Erythroblast (primary cell): ENCODE data around the gene ZCCHC14.
"Not testable (repeated sequence)": the region's sequence is repeated elsewhere in the genome, so short reads cannot be mapped to it uniquely, and the experiment has no call there.

Source experiments
- DNase-seq, 2 experiments: peaks; one replicate each; lab custom pipeline; 2025; lab: John Stamatoyannopoulos, UW
- GATA1 ChIP-seq: IDR thresholded peaks from 2 replicates; pipeline ENCODE4 v1.6.1; 2011; ENCODE audit warnings: low read depth, mild to moderate bottlenecking, control low read depth, low read length, moderate library complexity
- POLR2A ChIP-seq: IDR thresholded peaks from 2 replicates; pipeline ENCODE4 v1.6.1; 2011; ENCODE audit warnings: mild to moderate bottlenecking, low read length

The ZCCHC14 gene

DNA sequence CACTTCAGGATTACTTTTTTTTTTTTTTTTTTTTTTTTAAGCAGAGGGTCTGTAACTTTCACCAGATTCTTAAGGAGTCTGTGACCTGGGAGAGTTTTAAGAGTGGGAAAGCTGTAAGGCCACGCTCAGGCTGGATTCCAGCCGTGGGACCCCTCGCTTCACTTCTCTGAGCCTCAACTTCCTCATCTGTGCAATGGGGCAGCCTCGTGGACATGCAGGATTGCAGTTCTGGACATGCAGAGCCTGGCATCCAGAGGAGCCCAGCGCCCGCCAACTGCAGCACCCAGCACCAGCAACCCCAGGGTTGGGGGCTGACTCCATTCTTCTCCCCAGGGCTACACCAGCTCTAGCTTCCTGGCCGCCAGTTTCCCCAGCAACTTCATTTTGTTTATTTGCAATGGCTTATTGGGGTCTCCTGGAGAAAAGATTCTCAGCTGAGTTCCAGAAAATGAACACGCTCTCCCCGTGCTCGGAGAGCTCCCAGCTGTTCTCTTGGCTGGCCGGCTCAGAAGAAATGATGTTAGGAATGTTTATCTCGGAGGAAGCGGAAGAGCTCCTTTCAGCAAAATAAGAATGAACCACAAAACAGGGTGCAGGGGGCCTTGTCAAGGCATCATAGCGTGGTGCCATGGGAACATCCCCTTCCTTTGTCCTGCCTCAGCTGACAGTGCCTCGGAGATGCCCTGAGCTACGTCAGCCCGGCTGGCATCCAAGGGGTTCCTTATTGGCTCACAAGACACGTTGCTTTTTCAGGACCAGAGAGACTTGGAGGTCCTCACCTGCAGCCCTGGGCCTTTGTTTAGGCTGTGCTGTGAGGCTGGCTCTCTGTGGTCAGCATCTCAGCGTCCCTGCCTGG is 22.9 kb upstream of the ZCCHC14 start:
- DNase-seq = no peak
- TF ChIP-seq GATA1 (no peak), POLR2A (no peak)

DNA sequence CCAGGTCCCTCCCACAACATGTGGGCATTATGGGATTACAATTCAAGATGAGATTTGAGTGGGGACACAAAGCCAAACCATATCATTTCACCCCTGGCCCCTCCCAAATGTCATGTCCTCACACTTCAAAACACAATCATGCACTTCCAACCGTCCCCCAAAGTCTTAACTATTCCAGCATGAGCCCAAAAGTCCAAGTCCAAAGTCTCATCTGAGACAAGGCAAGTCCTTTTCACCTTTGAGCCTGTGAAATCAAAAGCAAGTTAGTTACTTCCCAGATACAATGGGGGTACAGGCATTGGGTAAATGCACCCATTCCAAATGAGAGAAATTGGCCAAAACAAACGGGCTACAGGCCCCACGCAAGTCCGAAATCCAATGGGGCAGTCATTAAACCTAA is 17.0 kb upstream of the ZCCHC14 start:
- DNase-seq = not testable (repeated sequence)

- TF ChIP-seq POLR2A (no peak), GATA1 (no peak)
- DNase-seq = no peak
Measured at GRCh38 chr16:87507351-87508069, 14.7 kb upstream of the ZCCHC14 start.

GRCh38 chr16:87506423-87507350 is 13.9 kb upstream of the ZCCHC14 start:
- TF ChIP-seq GATA1 (no peak), POLR2A (no peak)

DNA sequence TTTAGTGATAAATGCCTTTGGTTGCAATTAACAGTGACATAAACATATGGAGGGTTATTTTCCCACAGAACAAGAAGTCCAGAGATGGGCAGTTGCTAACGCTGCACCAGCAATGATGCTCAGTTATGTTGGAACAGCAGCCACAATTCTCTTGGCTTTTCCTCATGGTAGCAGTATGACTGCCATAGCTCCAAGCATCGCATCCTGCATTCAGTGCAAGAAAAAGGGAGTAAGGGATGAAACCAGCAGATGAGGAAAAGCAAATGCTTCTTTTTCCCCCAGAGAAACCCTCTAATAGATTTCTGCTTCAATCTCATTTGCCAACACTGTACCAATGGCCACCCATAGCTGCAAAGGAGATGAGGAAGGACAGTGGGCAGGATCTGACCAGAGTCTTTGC is 13.0 kb upstream of the ZCCHC14 start:
- TF ChIP-seq POLR2A (no peak), GATA1 (no peak)
- no peak for DNase-seq

More at GRCh38 chr16:87506423-87507350, 13.9 kb upstream of the ZCCHC14 start:
- no peak for DNase-seq

- not testable (repeated sequence) for DNase-seq
Measured at GRCh38 chr16:87503232-87503937, 10.6 kb upstream of the ZCCHC14 start.

- no peak for TF ChIP-seq GATA1
- DNase-seq = no peak
Measured at GRCh38 chr16:87502308-87502969, 9.6 kb upstream of the ZCCHC14 start.

DNA sequence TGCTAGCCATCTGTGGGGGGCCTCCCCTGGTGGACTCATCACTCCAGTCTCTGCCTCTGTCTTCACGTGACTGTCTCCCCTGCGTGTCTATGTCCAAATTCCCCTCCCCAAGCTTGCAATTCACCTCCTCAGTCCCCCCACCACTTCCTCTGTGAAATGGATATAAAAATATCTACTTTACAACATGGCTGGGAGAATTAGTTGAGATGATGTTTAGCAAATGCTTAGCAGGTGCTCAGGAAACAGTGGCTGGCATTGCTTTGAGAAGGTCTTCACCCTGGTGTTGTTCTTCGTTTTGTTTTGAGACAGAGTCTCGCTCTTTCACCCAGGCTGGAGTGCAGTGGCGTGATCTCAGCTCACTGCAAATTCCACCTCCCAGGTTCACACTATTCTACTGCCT is 8.3 kb upstream of the ZCCHC14 start:
- no peak for TF ChIP-seq GATA1
- no peak for TF ChIP-seq POLR2A
- no peak for DNase-seq

DNA sequence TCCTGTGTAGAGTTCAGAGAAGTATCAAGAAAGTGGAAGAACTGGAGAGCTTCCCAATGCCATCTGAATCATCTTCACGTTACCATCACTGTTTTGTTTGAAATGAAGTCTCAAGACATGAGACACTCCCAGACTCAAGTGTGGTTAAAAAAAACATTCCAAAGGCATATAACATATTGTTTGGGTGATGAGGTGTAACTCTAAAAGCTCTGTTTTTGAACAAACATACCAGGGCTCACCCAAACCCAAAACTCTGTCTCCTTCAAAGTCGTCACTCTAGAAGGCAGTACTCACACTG is 6.3 kb upstream of the ZCCHC14 start:
- DNase-seq = no peak
- no peak for TF ChIP-seq POLR2A

DNA sequence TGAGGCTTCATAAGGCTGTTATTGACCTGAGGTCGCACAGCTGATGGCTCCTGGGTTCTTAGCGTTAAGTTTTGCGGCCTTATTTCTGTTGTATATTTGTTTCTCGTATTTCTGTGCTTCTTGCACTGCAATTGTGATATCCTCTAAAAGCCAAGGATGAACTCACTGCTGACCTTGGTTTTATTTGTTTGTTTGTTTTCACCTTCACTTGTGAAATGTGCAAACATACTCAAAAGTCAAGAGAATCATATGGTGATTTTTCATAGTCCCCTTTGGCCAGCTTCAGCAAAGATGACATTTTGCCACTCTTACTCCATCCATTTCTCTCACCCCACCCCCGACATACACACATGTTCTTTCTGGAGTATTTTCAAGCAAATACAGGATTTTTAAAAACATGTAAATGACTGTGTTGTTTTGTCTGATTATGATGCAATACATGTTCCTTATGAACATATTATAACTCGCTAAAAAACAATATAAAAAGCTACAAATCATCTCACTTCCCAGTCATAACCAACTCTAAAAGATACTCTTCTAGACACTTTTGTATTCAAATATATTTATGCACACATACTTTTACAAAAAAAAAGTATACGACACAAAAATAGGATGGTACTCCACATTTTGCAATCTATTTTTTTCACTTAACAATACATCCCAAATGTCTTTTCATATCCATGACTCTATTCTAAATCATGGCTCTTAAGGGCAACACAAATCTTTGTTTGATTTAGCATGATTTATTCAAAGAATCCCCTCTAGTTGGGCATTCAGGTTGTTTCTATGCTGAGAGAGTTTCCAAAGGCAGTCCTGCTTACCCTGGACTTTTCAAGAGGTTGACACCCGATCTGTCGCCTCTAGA is 5.7 kb upstream of the ZCCHC14 start:
- DNase-seq = no peak
- TF ChIP-seq POLR2A (no peak), GATA1 (no peak)

DNA sequence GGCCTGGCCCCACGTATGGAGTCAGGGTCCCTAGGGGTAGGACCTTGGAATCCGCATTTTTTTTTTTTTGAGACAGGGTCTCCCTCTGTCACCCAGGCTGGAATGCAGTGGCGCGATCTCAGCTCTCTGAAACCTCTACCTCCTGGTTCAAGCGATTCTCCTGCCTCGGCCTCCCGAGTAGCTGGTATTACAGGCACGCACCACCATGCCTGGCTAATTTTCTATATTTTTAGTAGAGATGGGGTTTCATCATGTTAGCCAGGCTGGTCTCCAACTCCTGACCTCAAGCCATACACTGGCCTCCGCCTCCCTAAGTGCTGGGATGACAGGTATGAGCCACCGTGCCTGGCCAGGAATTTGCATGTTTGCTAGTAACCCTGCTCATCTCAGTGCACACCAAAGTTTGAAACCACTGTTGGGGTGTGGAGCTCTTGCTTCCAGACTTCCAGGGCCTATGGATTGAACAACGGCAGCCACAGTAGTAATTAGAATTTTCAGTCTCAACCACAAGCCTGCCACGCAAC is 5.0 kb upstream of the ZCCHC14 start:
- DNase-seq = not testable (repeated sequence)

- not testable (repeated sequence) for DNase-seq
Measured at GRCh38 chr16:87497023-87497766, 4.4 kb upstream of the ZCCHC14 start.
